LHCN-M2 (cell line): ENCODE results near the gene HES1. TPM values are rescaled to one million over a fixed set of nuclear protein-coding genes. Genes with fewer than 3 reads are reported as not detected.
"Not testable (repeated sequence)": the region's sequence is repeated elsewhere in the genome, so short reads cannot be mapped to it uniquely, and the experiment has no call there.

Source experiments
- DNase-seq: peaks from one replicate; pipeline ENCODE4 v3.0.0-alpha.2; 2012; ENCODE audit warnings: low read depth
- polyA plus RNA-seq: library from polyadenylated mRNA; unstranded; fragments of >200 nt; gene quantifications from one replicate; pipeline ENCODE4 v1.2.1, GENCODE V29; 2012; ENCODE audit warnings: missing spikeins
- total RNA-seq: library from RNA; depleted of rRNA; stranded (reverse); fragments of >200 nt; gene quantifications from 2 replicates; pipeline ENCODE4 v1.2.3, GENCODE V29; 2014; rRNA removed

HES1 gene
- 0.52 and 1.2 TPM in 2 replicates for total RNA-seq
- 0.09 TPM for polyA plus RNA-seq

- DNase-seq: peak; percentile 92
These were observed at the start of gene HES1 for GRCh38 chr3:194135806-194136518. Gene HES1 (plus strand): TSS chr3:194136148. CDS start chr3:194136381, 233 bp downstream.

- DNase-seq: no peak
These were observed 49.4 kb upstream of the HES1 start for GRCh38 chr3:194086388-194087075.

GRCh38 chr3:194087280-194087679 lies 48.7 kb upstream of the HES1 start:
- no peak for DNase-seq

GRCh38 chr3:194087995-194088855 lies 47.7 kb upstream of the HES1 start:
- DNase-seq: no peak

- peak; percentile 92 for DNase-seq
These were observed 46.4 kb upstream of the HES1 start for GRCh38 chr3:194089357-194090177.

- DNase-seq: not testable (repeated sequence)
These were observed 45.8 kb upstream of the HES1 start for GRCh38 chr3:194090178-194090555.

- no peak for DNase-seq
These were observed 45.2 kb upstream of the HES1 start for GRCh38 chr3:194090716-194091115.

GRCh38 chr3:194091141-194091540 lies 44.8 kb upstream of the HES1 start:
- peak; percentile 58 for DNase-seq

- DNase-seq: not testable (repeated sequence)
These were observed 44.1 kb upstream of the HES1 start for GRCh38 chr3:194091897-194092296.

- DNase-seq: no peak
These were observed 43.1 kb upstream of the HES1 start for GRCh38 chr3:194092881-194093301.

GRCh38 chr3:194093842-194094241 lies 42.1 kb upstream of the HES1 start:
- DNase-seq: no peak

GRCh38 chr3:194095464-194095863 lies 40.5 kb upstream of the HES1 start:
- DNase-seq: no peak

GRCh38 chr3:194095902-194096301 lies 40.0 kb upstream of the HES1 start:
- no peak for DNase-seq

- DNase-seq: no peak
These were observed 38.6 kb upstream of the HES1 start for GRCh38 chr3:194097141-194097882.

GRCh38 chr3:194098081-194098842 lies 37.7 kb upstream of the HES1 start:
- peak; percentile 84 for DNase-seq

- no peak for DNase-seq
These were observed 37.1 kb upstream of the HES1 start for GRCh38 chr3:194098843-194099183.

- no peak for DNase-seq
These were observed 36.7 kb upstream of the HES1 start for GRCh38 chr3:194099215-194099614.

- no peak for DNase-seq
These were observed 35.0 kb upstream of the HES1 start for GRCh38 chr3:194100856-194101390.

GRCh38 chr3:194101592-194102432 lies 34.1 kb upstream of the HES1 start:
- no peak for DNase-seq
